ENCODE measurements around the gene CCDC171. TPM values are rescaled to one million over a fixed set of nuclear protein-coding genes. Genes with fewer than 3 reads are reported as not detected.
A peak's percentile ranks its signal among the peaks of the same experiment; 100 is the strongest.

CCDC171 gene
- 1 to 10 TPM; 3.2 to 8.3 (median 4.5) TPM for total RNA-seq

GRCh38 chr9:15552636-15553527, at the start of gene CCDC171:
CCDC171 (plus strand) TSS chr9:15553043; CDS start chr9:15564089, 11,046 bp downstream.
- Histone ChIP-seq H3K27ac (peak within 1 kb of the TSS; percentile 70 to 81 (median 78)), H3K4me1 (peaks cover 0 to 12% (median 4%) of the 10 kb centered on the region in 4 donors), H3K36me3 (no peaks in the 10 kb centered on the region), H3K4me3 (peak within 1 kb of the TSS; percentile 61 to 76 (median 62)), H3K9me3 (no peaks in the 10 kb centered on the region), H3K27me3 (no peaks in the 10 kb centered on the region)
- peak; percentile 56 to 60 for TF ChIP-seq POLR2A (IDR thresholded peaks at IDR 0.05)
- no peak for TF ChIP-seq CTCF (IDR thresholded peaks at IDR 0.05)
- DNase-seq: peak; percentile 78 to 94 (median 93)

- no peak for DNase-seq
- Histone ChIP-seq H3K27me3 (no peaks in the 10 kb centered on the region), H3K36me3 (peaks cover 0 to 25% (median 0%) of the 10 kb centered on the region in 3 donors), H3K27ac (no peak overlapping the region), H3K9me3 (no peaks in the 10 kb centered on the region), H3K4me3 (no peak overlapping the region), H3K4me1 (peaks cover 0 to 8% (median 0%) of the 10 kb centered on the region in 4 donors)
- no peak for TF ChIP-seq POLR2A (IDR thresholded peaks at IDR 0.05)
- TF ChIP-seq CTCF (IDR thresholded peaks at IDR 0.05): no peak
These were observed 46.9 kb upstream of the CCDC171 start for GRCh38 chr9:15505921-15506320.

GRCh38 chr9:15509931-15510788, 42.7 kb upstream of the CCDC171 start:
- H3K27me3 ChIP-seq: no peaks in the 10 kb centered on the region
- peak overlapping the region; percentile 85 to 100 (median 93) for H3K4me3 ChIP-seq
- peak in 2 of 3 donors; percentile 45 to 62 for DNase-seq
- TF ChIP-seq CTCF (IDR thresholded peaks at IDR 0.05): no peak
- no peak for TF ChIP-seq POLR2A (IDR thresholded peaks at IDR 0.05)
- H3K36me3 ChIP-seq: peaks cover 0 to 21% (median 0%) of the 10 kb centered on the region in 3 donors
- H3K4me1 ChIP-seq: peaks cover 0 to 8% (median 0%) of the 10 kb centered on the region in 4 donors
- no peaks in the 10 kb centered on the region for H3K9me3 ChIP-seq
- peak overlapping the region; percentile 91 to 99 (median 94) for H3K27ac ChIP-seq

- Histone ChIP-seq H3K36me3 (peaks cover 0 to 13% (median 0%) of the 10 kb centered on the region in 3 donors), H3K4me1 (peaks cover 0 to 8% (median 0%) of the 10 kb centered on the region in 4 donors), H3K9me3 (no peaks in the 10 kb centered on the region), H3K27ac (peak within 1 kb of the TSS; percentile 91 to 99 (median 94)), H3K27me3 (no peaks in the 10 kb centered on the region), H3K4me3 (peak within 1 kb of the TSS; percentile 85 to 100 (median 93))
- peak; percentile 58 for TF ChIP-seq POLR2A (IDR thresholded peaks at IDR 0.05)
- TF ChIP-seq CTCF (IDR thresholded peaks at IDR 0.05): peak in 4 of 6 experiments; percentile 17 to 56 (median 48)
- peak; percentile 83 to 91 (median 89) for DNase-seq
These were observed 41.9 kb upstream of the CCDC171 start, which contains the start of gene PSIP1 for GRCh38 chr9:15510789-15511575. PSIP1 (minus strand) TSS chr9:15510970; CDS start chr9:15510188, 782 bp downstream.

All from Peyer's patch (tissue), 4 donors.